ENCODE results near the gene GPR160. TPM values are rescaled to one million over a fixed set of nuclear protein-coding genes. Genes with fewer than 3 reads are reported as not detected.

GPR160 gene
- total RNA-seq, 1 donor from 2014 or later, result 65.5 TPM

DNA sequence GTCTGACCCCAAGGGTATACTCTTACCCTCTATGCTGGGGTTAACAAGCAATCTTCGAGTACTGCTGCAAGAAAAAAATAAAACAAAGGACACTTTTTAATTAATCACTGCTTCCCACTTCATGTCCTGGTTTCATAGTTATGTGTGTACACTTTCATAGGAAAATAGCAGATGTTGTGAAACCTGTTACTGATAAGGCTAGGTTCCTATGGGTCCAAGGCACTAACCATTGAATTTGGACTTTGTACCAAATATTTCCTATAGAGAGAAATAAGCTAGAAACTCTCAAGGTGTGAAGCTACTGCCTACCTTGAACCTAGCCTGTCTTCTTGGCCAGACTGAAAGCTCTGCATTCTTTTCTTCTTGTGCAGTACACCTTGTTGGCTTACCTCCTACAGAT, 14.6 kb upstream of the GPR160 start:
- ATAC-seq (ENCODE audit: low read depth), result no peak
- Mint-ChIP-seq H3K36me3 (ENCODE audit: low read depth) (no peaks in the 10 kb centered on the region), H3K4me1 (peaks cover 13% of the 10 kb centered on the region), H3K27ac (no peak overlapping the region), H3K27me3 (peaks cover 3% of the 10 kb centered on the region), H3K9me3 (no peaks in the 10 kb centered on the region), H3K4me3 (no peak overlapping the region)
- ChIA-PET POLR2A (no interaction called here), CTCF (interaction anchor here (0.6 to 1.2 kb wide), 2 partner anchors 58 to 209 kb away, joined by 3 to 4 read pairs; no protein-coding TSS in a partner anchor)
- DNase-seq, result no peak
- intact Hi-C loops (cut with micrococcal nuclease), result no loop called here
- TF ChIP-seq, protein P1, sequence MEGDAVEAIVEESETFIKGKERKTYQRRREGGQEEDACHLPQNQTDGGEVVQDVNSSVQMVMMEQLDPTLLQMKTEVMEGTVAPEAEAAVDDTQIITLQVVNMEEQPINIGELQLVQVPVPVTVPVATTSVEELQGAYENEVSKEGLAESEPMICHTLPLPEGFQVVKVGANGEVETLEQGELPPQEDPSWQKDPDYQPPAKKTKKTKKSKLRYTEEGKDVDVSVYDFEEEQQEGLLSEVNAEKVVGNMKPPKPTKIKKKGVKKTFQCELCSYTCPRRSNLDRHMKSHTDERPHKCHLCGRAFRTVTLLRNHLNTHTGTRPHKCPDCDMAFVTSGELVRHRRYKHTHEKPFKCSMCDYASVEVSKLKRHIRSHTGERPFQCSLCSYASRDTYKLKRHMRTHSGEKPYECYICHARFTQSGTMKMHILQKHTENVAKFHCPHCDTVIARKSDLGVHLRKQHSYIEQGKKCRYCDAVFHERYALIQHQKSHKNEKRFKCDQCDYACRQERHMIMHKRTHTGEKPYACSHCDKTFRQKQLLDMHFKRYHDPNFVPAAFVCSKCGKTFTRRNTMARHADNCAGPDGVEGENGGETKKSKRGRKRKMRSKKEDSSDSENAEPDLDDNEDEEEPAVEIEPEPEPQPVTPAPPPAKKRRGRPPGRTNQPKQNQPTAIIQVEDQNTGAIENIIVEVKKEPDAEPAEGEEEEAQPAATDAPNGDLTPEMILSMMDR (IDR thresholded peaks at IDR 0.05), result no peak

GRCh38 chr3:170024581-170024980, 13.2 kb upstream of the GPR160 start:
- Mint-ChIP-seq H3K27me3 (no peaks in the 10 kb centered on the region), H3K27ac (no peak overlapping the region), H3K4me3 (no peak overlapping the region), H3K36me3 (ENCODE audit: low read depth) (no peaks in the 10 kb centered on the region), H3K4me1 (peaks cover 10% of the 10 kb centered on the region), H3K9me3 (no peaks in the 10 kb centered on the region)
- ATAC-seq (ENCODE audit: low read depth), result no peak
- intact Hi-C loops (cut with micrococcal nuclease), result no loop called here
- CTCF ChIA-PET, result no interaction called here
- TF ChIP-seq, protein P1 (IDR thresholded peaks at IDR 0.05), result no peak
- no peak for DNase-seq
- POLR2A ChIA-PET, result no interaction called here

DNA sequence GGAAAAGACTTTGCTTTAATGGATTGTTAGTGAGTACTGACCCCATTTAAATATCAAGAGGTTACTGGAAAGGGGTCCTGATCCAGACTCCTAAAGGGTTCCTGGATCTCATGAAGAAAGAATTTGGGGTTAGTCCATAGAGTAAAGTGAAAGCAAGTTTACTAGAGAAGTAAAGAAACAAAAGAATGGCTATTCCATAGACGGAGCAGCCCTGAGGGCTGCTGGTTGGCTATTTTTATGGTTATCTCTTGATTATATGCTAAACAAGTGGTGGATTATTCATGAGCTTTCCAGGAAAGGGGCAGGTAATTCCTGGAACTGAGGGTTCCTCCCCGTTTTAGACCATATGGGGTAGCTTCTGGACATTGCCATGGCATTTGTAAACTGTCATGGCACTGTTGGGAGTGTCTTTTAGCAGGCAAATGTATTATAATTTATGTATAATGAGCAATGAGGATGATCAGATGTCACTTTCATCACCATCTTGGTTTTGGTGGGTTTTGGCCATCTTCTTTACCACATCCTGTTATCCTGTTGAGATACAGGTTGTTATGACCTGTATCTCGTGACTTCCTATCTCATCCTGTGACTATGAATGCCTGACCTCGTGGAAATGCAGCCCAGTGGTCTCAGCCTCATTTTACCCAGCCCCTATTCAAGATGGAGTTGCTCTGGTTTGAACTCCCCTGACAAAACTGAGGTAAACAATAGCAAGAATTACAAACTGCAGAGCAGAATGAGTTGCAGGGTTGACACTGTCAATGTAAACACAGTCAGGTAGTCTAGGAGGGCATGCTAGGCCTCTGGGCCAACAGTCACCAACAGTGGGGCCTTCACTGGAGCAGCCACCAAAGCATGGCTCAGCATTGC, 10.3 kb upstream of the GPR160 start:
- DNase-seq (no peak), ATAC-seq (ENCODE audit: low read depth) (no peak)
- Mint-ChIP-seq H3K9me3 (no peaks in the 10 kb centered on the region), H3K27ac (no peak overlapping the region), H3K4me3 (no peak overlapping the region), H3K36me3 (ENCODE audit: low read depth) (no peaks in the 10 kb centered on the region), H3K4me1 (peaks cover 7% of the 10 kb centered on the region), H3K27me3 (no peaks in the 10 kb centered on the region)
- ChIA-PET CTCF (no interaction called here), POLR2A (no interaction called here)
- TF ChIP-seq, protein P1 (IDR thresholded peaks at IDR 0.05), result no peak
- intact Hi-C loops (cut with micrococcal nuclease), result no loop called here

- Mint-ChIP-seq H3K27me3 (no peaks in the 10 kb centered on the region), H3K36me3 (ENCODE audit: low read depth) (peaks cover 2% of the 10 kb centered on the region), H3K27ac (no peak overlapping the region), H3K4me3 (no peak overlapping the region), H3K9me3 (no peaks in the 10 kb centered on the region), H3K4me1 (peaks cover 10% of the 10 kb centered on the region)
- ChIA-PET POLR2A (no interaction called here), CTCF (interaction anchor here (1.0 kb wide), 1 partner anchor 12 kb away, joined by 3 read pairs; no protein-coding TSS in a partner anchor)
- TF ChIP-seq, protein P1 (IDR thresholded peaks at IDR 0.05), result no peak
- intact Hi-C loops (cut with micrococcal nuclease), result no loop called here
- ATAC-seq (ENCODE audit: low read depth), result no peak
- DNase-seq, result no peak
Measured at GRCh38 chr3:170033489-170033888, 4.3 kb upstream of the GPR160 start.

DNA sequence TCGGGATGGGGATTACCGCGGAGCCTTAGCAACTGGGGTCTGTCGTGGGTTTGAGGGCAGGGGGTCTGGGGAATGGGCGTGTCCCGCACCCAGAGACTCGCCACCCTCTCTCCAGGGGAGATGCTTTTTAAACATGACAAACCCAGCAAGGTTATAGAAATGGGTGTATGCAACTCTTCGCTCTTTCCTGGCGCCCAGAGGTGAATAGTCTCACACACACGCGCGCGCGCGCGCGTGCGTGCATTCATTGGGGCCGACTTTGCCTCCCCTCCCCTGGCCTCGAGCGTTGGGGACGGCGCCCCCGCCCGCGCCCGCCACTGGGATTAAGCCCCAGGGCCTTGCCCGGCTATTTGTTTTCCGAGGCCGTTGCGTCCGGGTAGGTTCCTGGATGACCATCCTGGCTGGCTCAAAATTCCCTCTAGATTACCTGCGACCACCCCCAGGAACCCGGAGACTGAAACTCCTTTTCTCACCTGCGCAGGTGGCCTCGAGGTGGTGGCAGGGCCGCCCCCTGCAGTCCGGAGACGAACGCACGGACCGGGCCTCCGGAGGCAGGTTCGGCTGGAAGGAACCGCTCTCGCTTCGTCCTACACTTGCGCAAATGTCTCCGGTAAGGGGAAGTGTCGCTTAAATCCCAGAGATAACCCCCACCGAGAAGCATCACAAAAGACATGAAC, 777 bp downstream of the GPR160 start:
- ChIA-PET CTCF (interaction anchor here (0.8 to 2.6 kb wide), 6 partner anchors 15 to 338 kb away, joined by 3 to 13 read pairs (median 3); no protein-coding TSS in a partner anchor), POLR2A (interaction anchor here (0.6 to 3.0 kb wide), 19 partner anchors 14 to 319 kb away, joined by 3 to 40 read pairs (median 3); partner anchors contain the start of gene SKIL)
- peak; percentile 51 for DNase-seq
- peak; percentile 32 for ATAC-seq (ENCODE audit: low read depth)
- H3K36me3 Mint-ChIP-seq (ENCODE audit: low read depth), result peaks cover 18% of the 10 kb centered on the region
- H3K27ac Mint-ChIP-seq, result peak overlapping the region; percentile 88
- peaks cover 45% of the 10 kb centered on the region for H3K4me1 Mint-ChIP-seq
- intact Hi-C loops (cut with micrococcal nuclease), result loop anchor here (1.0 to 5.0 kb wide), 4 partner anchors 108 to 891 kb away; partner anchors contain the start of gene PHC3
- H3K9me3 Mint-ChIP-seq, result no peaks in the 10 kb centered on the region
- peak overlapping the region; percentile 93 for H3K4me3 Mint-ChIP-seq
- no peaks in the 10 kb centered on the region for H3K27me3 Mint-ChIP-seq
- TF ChIP-seq, protein P1 (IDR thresholded peaks at IDR 0.05), result no peak
